ENCODE results near the gene CD47. TPM values are rescaled to one million over a fixed set of nuclear protein-coding genes. Genes with fewer than 3 reads are reported as not detected.
A peak's percentile ranks its signal among the peaks of the same experiment; 100 is the strongest.

CD47 gene
- total and polyA plus RNA-seq, 2 of the 4 experiments (the other 2 are of a cell fraction), result 45.9 to 52.0 TPM

DNA sequence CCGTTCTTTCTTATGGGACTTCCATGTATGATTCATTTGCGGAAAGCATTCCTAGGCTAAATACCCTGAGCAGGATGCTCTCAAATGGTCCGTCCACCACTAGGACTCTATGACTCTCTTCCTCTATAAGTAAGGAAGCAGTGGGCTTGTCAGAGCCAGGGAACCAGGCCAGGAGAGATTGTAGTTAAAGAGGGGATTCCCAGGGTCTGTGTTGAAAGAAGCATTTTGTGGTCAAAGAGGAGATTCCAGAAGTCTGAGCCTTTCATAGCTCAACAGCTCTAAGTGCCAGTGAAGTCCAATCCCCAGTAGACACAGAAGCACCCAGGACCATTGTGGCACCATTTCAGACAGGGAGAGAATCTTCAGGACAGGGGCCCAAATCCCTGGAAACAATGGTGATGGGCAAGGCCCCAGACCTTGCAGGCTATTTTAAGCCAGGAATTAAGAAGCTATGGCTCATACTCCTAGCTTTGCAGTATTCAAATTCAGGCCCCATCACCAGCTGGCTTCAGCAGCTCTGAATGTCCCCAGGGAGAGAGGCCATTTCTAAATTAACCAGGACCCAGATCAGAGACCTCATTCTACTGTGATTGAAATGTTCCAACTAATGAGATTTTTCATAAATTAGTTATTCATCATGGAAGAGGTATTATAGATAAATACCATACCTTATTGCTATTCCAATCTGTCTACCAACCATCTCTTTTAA is 81.7 kb downstream of the CD47 start:
- peaks cover 5% of the 10 kb centered on the region; the same call in 1 of the 2 replicates for H3K27me3 ChIP-seq (ENCODE audit: control insufficient read depth, insufficient read depth, low read length)
- H2AK5ac ChIP-seq (ENCODE audit: low read depth, low read length), result no peak overlapping the region
- no peak overlapping the region for H3K4ac ChIP-seq (ENCODE audit: low read depth, low read length)
- no peak overlapping the region for H2BK120ac ChIP-seq (ENCODE audit: low read depth, low read length)
- dilution Hi-C loops (cut with HindIII; ENCODE audit: low sequenced_read_pairs, unreplicated experiment), result no loop called here
- DNase-seq (peak; percentile 92), ATAC-seq (ENCODE audit: low read depth) (no peak; the same call in 1 of the 2 replicates)
- H3K56ac ChIP-seq (ENCODE audit: extremely low read depth, insufficient read depth, low read length), result no peak overlapping the region
- no peak overlapping the region for H2BK5ac ChIP-seq (ENCODE audit: low read depth, low read length, poor library complexity, severe bottlenecking)
- ChIA-PET POLR2A (ENCODE audit: unreplicated experiment) (no interaction called here), CTCF (interaction anchor here (0.7 to 0.8 kb wide), 2 partner anchors 8 to 25 kb away, joined by 3 read pairs; no protein-coding TSS in a partner anchor)
- H2BK15ac ChIP-seq (ENCODE audit: low read depth, low read length), result no peak overlapping the region
- no CpG with 5 or more reads among the region's 3 CpGs for WGBS, 2 experiments (ENCODE audit: extremely low coverage in 2 of 2, insufficient read length in 1 of 2)
- no peak overlapping the region for H2AFZ ChIP-seq (replicated peaks; ENCODE audit: low read length, poor library complexity)
- peaks cover 1% of the 10 kb centered on the region; the same call in 1 of the 2 replicates for H3K4me1 ChIP-seq (ENCODE audit: control insufficient read depth, insufficient read depth, low read length)
- H4K20me1 ChIP-seq (ENCODE audit: insufficient read depth, low read length), result no peaks in the 10 kb centered on the region
- no peak overlapping the region for H2BK20ac ChIP-seq (ENCODE audit: low read depth, low read length)
- no peak overlapping the region for H4K91ac ChIP-seq (ENCODE audit: insufficient read depth, low read depth, low read length)
- H3K4me3 ChIP-seq (ENCODE audit: insufficient read depth, low read depth, low read length), result no peak overlapping the region
- H3K18ac ChIP-seq (ENCODE audit: low read depth, low read length), result no peak overlapping the region
- H3K14ac ChIP-seq (replicated peaks; ENCODE audit: low read depth, low read length), result no peak overlapping the region
- H4K5ac ChIP-seq (ENCODE audit: low read depth, low read length), result no peak overlapping the region
- no peak overlapping the region for H3K4me2 ChIP-seq (ENCODE audit: low read depth, low read length)
- H3K9me3 ChIP-seq (ENCODE audit: control insufficient read depth, insufficient read depth, low read length), result no peaks in the 10 kb centered on the region
- H3K36me3 ChIP-seq (ENCODE audit: control insufficient read depth, insufficient read depth, low read length), result no peaks in the 10 kb centered on the region
- no peak overlapping the region for H2AK9ac ChIP-seq (replicated peaks; ENCODE audit: low read depth, low read length, poor library complexity)
- H3K79me1 ChIP-seq (ENCODE audit: low read depth in 1 of 2, low read length in 2 of 2), result no peaks in the 10 kb centered on the region
- H3K23ac ChIP-seq (ENCODE audit: low read depth, low read length), result no peak overlapping the region
- BruUV-seq (replicated peaks), result no TSS peak
- H3K9ac ChIP-seq (ENCODE audit: low read depth, low read length), result no peak overlapping the region
- H4K8ac ChIP-seq (ENCODE audit: low read depth in 2 of 2, low read length in 2 of 2), result no peak overlapping the region
- no peaks in the 10 kb centered on the region for H3K9me1 ChIP-seq (ENCODE audit: insufficient read depth, low read length)
- intact Hi-C loops (cut with micrococcal nuclease), result no loop called here
- in situ Hi-C loops (cut with MboI; ENCODE audit: low sequenced_read_pairs), result no loop called here
- TF ChIP-seq SMC3 (IDR thresholded peaks at IDR 0.05; ENCODE audit: low read depth, low read length) (no peak), MAZ (IDR thresholded peaks at IDR 0.05; ENCODE audit: borderline replicate concordance, low read depth, low read length) (no peak), MXI1 (IDR thresholded peaks at IDR 0.05; ENCODE audit: borderline replicate concordance, low read depth, low read length) (no peak), FOS (IDR thresholded peaks at IDR 0.05; ENCODE audit: low read depth, low read length) (no peak), CEBPB (IDR thresholded peaks at IDR 0.05; ENCODE audit: low read depth, low read length) (peak; percentile 48; the same call in 1 of the 2 replicates)
- H3K27ac ChIP-seq (ENCODE audit: insufficient read depth, low read length), result no peak overlapping the region

Data from IMR-90 (cell line).